Measurements from ENCODE around the gene PCDHGA12.

Gene PCDHGA12

GRCh38 chr5:141475625-141476131 lies 45.4 kb downstream of the PCDHGA12 start, which contains the start of gene PCDHGC3:
Gene PCDHGC3, plus strand, starts transcription at chr5:141475966. Its CDS starts 151 bp downstream, at chr5:141476117.
- Mint-ChIP-seq H3K27ac (no peak within 1 kb of the TSS), H3K27me3 (peaks cover 52% of the 10 kb centered on the region), H3K4me1 (peaks cover 28% of the 10 kb centered on the region), H3K4me3 (peak within 1 kb of the TSS; percentile 84), H3K36me3 (ENCODE audit: low read depth) (peaks cover 1% of the 10 kb centered on the region), H3K9me3 (no peaks in the 10 kb centered on the region)
- DNase-seq (peak; percentile 63), ATAC-seq (peak; percentile 96)

- Mint-ChIP-seq H3K4me1 (peaks cover 28% of the 10 kb centered on the region), H3K36me3 (ENCODE audit: low read depth) (peaks cover 1% of the 10 kb centered on the region), H3K9me3 (no peaks in the 10 kb centered on the region), H3K4me3 (peak overlapping the region; percentile 84), H3K27ac (no peak overlapping the region), H3K27me3 (peaks cover 58% of the 10 kb centered on the region)
- ATAC-seq, result peak; percentile 15
- peak; percentile 10 for DNase-seq
These were observed 46.0 kb downstream of the PCDHGA12 start for GRCh38 chr5:141476132-141476911.

- no peak for DNase-seq
- Mint-ChIP-seq H3K36me3 (ENCODE audit: low read depth) (peaks cover 1% of the 10 kb centered on the region), H3K4me1 (peaks cover 28% of the 10 kb centered on the region), H3K27me3 (peaks cover 61% of the 10 kb centered on the region), H3K27ac (no peak overlapping the region), H3K9me3 (no peaks in the 10 kb centered on the region), H3K4me3 (peak overlapping the region; percentile 84)
- ATAC-seq, result no peak
These were observed 46.8 kb downstream of the PCDHGA12 start for GRCh38 chr5:141477044-141477575.

GRCh38 chr5:141477815-141478214 lies 47.5 kb downstream of the PCDHGA12 start:
- DNase-seq (no peak), ATAC-seq (no peak)
- Mint-ChIP-seq H3K27ac (no peak overlapping the region), H3K4me3 (no peak overlapping the region), H3K4me1 (peaks cover 28% of the 10 kb centered on the region), H3K27me3 (peaks cover 67% of the 10 kb centered on the region), H3K9me3 (no peaks in the 10 kb centered on the region), H3K36me3 (ENCODE audit: low read depth) (peaks cover 1% of the 10 kb centered on the region)

- Mint-ChIP-seq H3K4me1 (peaks cover 28% of the 10 kb centered on the region), H3K9me3 (no peaks in the 10 kb centered on the region), H3K36me3 (ENCODE audit: low read depth) (peaks cover 1% of the 10 kb centered on the region), H3K27me3 (peaks cover 74% of the 10 kb centered on the region), H3K4me3 (no peak overlapping the region), H3K27ac (no peak overlapping the region)
- ATAC-seq (no peak), DNase-seq (no peak)
These were observed 48.1 kb downstream of the PCDHGA12 start for GRCh38 chr5:141478321-141478945.

GRCh38 chr5:141479776-141480175 lies 49.5 kb downstream of the PCDHGA12 start:
- H3K4me1 Mint-ChIP-seq, result peaks cover 30% of the 10 kb centered on the region
- no peaks in the 10 kb centered on the region for H3K9me3 Mint-ChIP-seq
- peaks cover 84% of the 10 kb centered on the region for H3K27me3 Mint-ChIP-seq
- H3K4me3 Mint-ChIP-seq, result no peak overlapping the region
- H3K36me3 Mint-ChIP-seq (ENCODE audit: low read depth), result peaks cover 1% of the 10 kb centered on the region
- DNase-seq (no peak), ATAC-seq (no peak)
- H3K27ac Mint-ChIP-seq, result no peak overlapping the region
